CD14-positive monocyte (primary cell): ENCODE results near the gene PCDHGB4. TPM values are rescaled to one million over a fixed set of nuclear protein-coding genes. Genes with fewer than 3 reads are reported as not detected.

ENCODE experiments used
- DNase-seq, 3 donors: peaks; one replicate each; pipeline ENCODE4 v3.0.0-alpha.2; 2011 to 2022
- H2AFZ ChIP-seq: 2 replicates; pipeline ENCODE4 v1.6.0; 2012; ENCODE audit warnings: mild to moderate bottlenecking, low read depth, low read length, inconsistent platforms; ENCODE audit not compliant: insufficient read depth, poor library complexity, severe bottlenecking
- H3K27ac ChIP-seq, 2 donors: 1 replicate in 1 of 2; 2 replicates in 1 of 2; pipeline ENCODE4 v1.5.1; 2012 to 2013; ENCODE audit warnings: low read length in 2 of 2, control low read depth in 1 of 2, inconsistent platforms in 1 of 2, low read depth in 1 of 2, mild to moderate bottlenecking in 1 of 2
- H3K27me3 ChIP-seq, 2 donors: one replicate each; pipeline versions ENCODE4 v1.6.0 to v1.6.1; 2011 to 2013; ENCODE audit warnings: low read length in 2 of 2; ENCODE audit not compliant: control insufficient read depth in 2 of 2, insufficient read depth in 2 of 2
- H3K36me3 ChIP-seq, 2 donors: replicated peaks in 1 of 2; 1 replicate in 1 of 2; 2 replicates in 1 of 2; pipeline versions ENCODE4 v1.5.1 to v1.6.1; 2012 to 2013; ENCODE audit warnings: low read length in 2 of 2, control low read depth in 1 of 2, inconsistent platforms in 1 of 2, mild to moderate bottlenecking in 1 of 2; ENCODE audit not compliant: insufficient read depth in 2 of 2, control insufficient read depth in 1 of 2
- H3K4me1 ChIP-seq, 2 donors: 1 replicate in 1 of 2; 2 replicates in 1 of 2; pipeline versions ENCODE4 v1.5.1 to v1.6.1; 2012 to 2013; ENCODE audit warnings: low read length in 2 of 2, control low read depth in 1 of 2, inconsistent platforms in 1 of 2, mild to moderate bottlenecking in 1 of 2, moderate library complexity in 1 of 2; ENCODE audit not compliant: insufficient read depth in 2 of 2, control insufficient read depth in 1 of 2
- H3K4me2 ChIP-seq: replicated peaks from 2 replicates; pipeline ENCODE3; 2012; ENCODE audit warnings: low read length, moderate library complexity, mild to moderate bottlenecking; ENCODE audit not compliant: poor library complexity, severe bottlenecking; ENCODE audit errors: extremely low read depth
- H3K4me3 ChIP-seq, 3 experiments: fragments of 200-600 bp in 1 of 3; sonication (generic) in 1 of 3; replicated peaks in 1 of 3; 1 replicate in 2 of 3; 2 replicates in 1 of 3; pipeline ENCODE4 v1.5.1; 2011 to 2013; ENCODE audit warnings: low read length in 3 of 3, mild to moderate bottlenecking in 3 of 3, control low read depth in 2 of 3, low read depth in 2 of 3, inconsistent platforms in 1 of 3, moderate library complexity in 1 of 3
- H3K79me2 ChIP-seq: 2 replicates; pipeline ENCODE4 v1.6.0; 2012; ENCODE audit warnings: mild to moderate bottlenecking, control low read depth, inconsistent platforms, low read length, moderate library complexity; ENCODE audit not compliant: insufficient read depth
- H3K9ac ChIP-seq: 2 replicates; pipeline ENCODE4 v1.6.0; 2017; ENCODE audit warnings: low read length, mild to moderate bottlenecking; ENCODE audit not compliant: insufficient read depth, poor library complexity, severe bottlenecking
- H3K9me3 ChIP-seq, 2 donors: replicated peaks in 1 of 2; 1 replicate in 1 of 2; 2 replicates in 1 of 2; pipeline versions ENCODE4 v1.5.1 to v1.6.1; 2012 to 2013; ENCODE audit warnings: low read length in 2 of 2, control low read depth in 1 of 2; ENCODE audit not compliant: control insufficient read depth in 1 of 2, insufficient read depth in 1 of 2
- H4K20me1 ChIP-seq: 2 replicates; pipeline ENCODE4 v1.6.0; 2012; ENCODE audit warnings: mild to moderate bottlenecking, low read length, control low read depth, moderate library complexity; ENCODE audit not compliant: insufficient read depth
- H3K27ac Mint-ChIP-seq, 7 donors: one replicate each; pipeline ENCODE4 v1.8.0; 2020; ENCODE audit warnings: mild to moderate bottlenecking in 7 of 7, mixed read lengths in 7 of 7, moderate library complexity in 6 of 7, inconsistent platforms in 2 of 7
- H3K27me3 Mint-ChIP-seq, 3 donors: one replicate each; pipeline ENCODE4 v1.8.0; 2021 to 2022; ENCODE audit warnings: low read depth in 3 of 3, mild to moderate bottlenecking in 3 of 3, mixed read lengths in 3 of 3, moderate library complexity in 3 of 3, inconsistent platforms in 1 of 3
- H3K36me3 Mint-ChIP-seq, 2 donors: one replicate each; pipeline ENCODE4 v1.8.0; 2020; ENCODE audit warnings: mixed read lengths in 2 of 2, inconsistent platforms in 1 of 2, mild to moderate bottlenecking in 1 of 2
- H3K4me1 Mint-ChIP-seq: one replicate; pipeline ENCODE4 v1.8.0; 2020; ENCODE audit warnings: mild to moderate bottlenecking, mixed read lengths
- H3K4me3 Mint-ChIP-seq, 2 donors: one replicate each; pipeline ENCODE4 v1.8.0; 2020; ENCODE audit warnings: mild to moderate bottlenecking in 2 of 2, mixed read lengths in 2 of 2, moderate library complexity in 1 of 2
- H3K9me3 Mint-ChIP-seq, 7 donors: one replicate each; pipeline ENCODE4 v1.8.0; 2020 to 2022; ENCODE audit warnings: mixed read lengths in 7 of 7, mild to moderate bottlenecking in 6 of 7, moderate library complexity in 6 of 7, inconsistent platforms in 2 of 7
- CTCF ChIP-seq: fragments of 200-600 bp; IDR thresholded peaks from one replicate; pipeline ENCODE4 v1.8.0; 2022; ENCODE audit warnings: antibody characterized with exemption, mild to moderate bottlenecking
- WGBS: methylation state at CpG from one replicate; pipeline ENCODE4 v1.1.5; 2013; ENCODE audit warnings: missing lambda C conversion rate; ENCODE audit not compliant: insufficient coverage; 5-methylcytosine and 5-hydroxymethylcytosine counted together
- intact Hi-C, 2 donors: fragments of 100-400 bp; cut with micrococcal nuclease; formaldehyde crosslinking; loops; one replicate each; pipeline versions ENCODE4 v1.15.0 to v1.15.1; 2023
- polyA plus RNA-seq, 3 donors: library from polyadenylated mRNA; depleted of rRNA in 1 of 3; unstranded in 2 of 3; stranded (reverse) in 1 of 3; fragments of 300-500 nt in 2 of 3; fragments of >200 nt in 1 of 3; fragmentation: Illumina TruSeq in 2 of 3; gene quantifications; 1 replicate in 2 of 3; 2 replicates in 1 of 3; pipeline ENCODE4 v1.2.3, GENCODE V29; 2012 to 2021

Gene PCDHGB4
- polyA plus RNA-seq, 3 donors, result not detected

DNA sequence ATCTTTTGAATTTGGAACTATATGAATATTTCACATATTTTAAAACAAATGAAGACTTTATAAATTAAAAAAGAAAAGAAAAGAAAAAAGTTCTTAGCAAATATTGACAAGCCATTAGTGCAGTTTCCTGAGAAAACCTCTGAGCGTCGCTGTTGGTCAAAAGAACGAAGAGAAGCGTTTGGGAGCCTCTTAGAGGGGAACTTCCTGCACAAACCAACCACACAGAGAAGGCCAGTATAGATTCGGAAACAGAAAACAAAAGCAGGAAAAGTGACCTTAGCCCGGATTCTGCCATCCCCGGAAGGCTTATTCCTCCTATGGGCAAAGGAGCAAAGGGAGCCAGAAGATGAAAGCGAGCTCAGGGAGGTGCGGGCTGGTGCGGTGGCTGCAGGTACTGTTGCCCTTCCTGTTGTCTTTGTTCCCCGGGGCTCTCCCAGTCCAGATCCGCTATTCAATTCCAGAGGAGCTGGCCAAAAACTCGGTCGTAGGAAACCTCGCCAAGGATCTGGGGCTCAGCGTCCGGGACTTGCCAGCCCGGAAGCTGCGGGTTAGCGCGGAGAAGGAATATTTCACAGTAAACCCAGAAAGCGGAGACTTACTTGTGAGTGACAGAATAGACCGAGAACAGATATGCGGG is 27.6 kb upstream of the PCDHGB4 start, which contains the start of gene PCDHGB2:
Gene PCDHGB2 (plus strand): TSS at position 205 of the 637 bp plus-strand sequence. CDS start 142 bp downstream, at position 347.
- H3K36me3 Mint-ChIP-seq, result peaks cover 12 to 15% of the 10 kb centered on the region in 2 donors
- no peaks in the 10 kb centered on the region for H3K4me1 ChIP-seq
- no peaks in the 10 kb centered on the region for H4K20me1 ChIP-seq
- no peak within 1 kb of the TSS for H2AFZ ChIP-seq
- TF ChIP-seq CTCF, result peak; percentile 22
- peak within 1 kb of the TSS in 1 of 7 donors; percentile 57 for H3K27ac Mint-ChIP-seq
- peaks cover 44 to 91% of the 10 kb centered on the region in 2 donors for H3K27me3 ChIP-seq
- peak within 1 kb of the TSS; percentile 40 for H3K4me2 ChIP-seq
- H3K9me3 Mint-ChIP-seq, result peaks cover 40 to 86% (median 73%) of the 10 kb centered on the region in 7 donors
- no peaks in the 10 kb centered on the region for H3K79me2 ChIP-seq
- no peaks in the 10 kb centered on the region for H3K36me3 ChIP-seq
- peaks cover 50 to 72% (median 71%) of the 10 kb centered on the region in 3 donors for H3K27me3 Mint-ChIP-seq
- 15% methylated on average over 18 of the region's 24 CpGs for WGBS
- intact Hi-C loops, result no loop called here
- H3K4me3 Mint-ChIP-seq, result peak within 1 kb of the TSS; percentile 25 to 85
- peak within 1 kb of the TSS in 1 of 3 experiments; percentile 36 for H3K4me3 ChIP-seq
- H3K27ac ChIP-seq, result no peak within 1 kb of the TSS
- H3K4me1 Mint-ChIP-seq, result peaks cover 2% of the 10 kb centered on the region
- no peak within 1 kb of the TSS for H3K9ac ChIP-seq
- DNase-seq, result no peak
- peaks cover 58 to 79% of the 10 kb centered on the region in 2 donors for H3K9me3 ChIP-seq

DNA sequence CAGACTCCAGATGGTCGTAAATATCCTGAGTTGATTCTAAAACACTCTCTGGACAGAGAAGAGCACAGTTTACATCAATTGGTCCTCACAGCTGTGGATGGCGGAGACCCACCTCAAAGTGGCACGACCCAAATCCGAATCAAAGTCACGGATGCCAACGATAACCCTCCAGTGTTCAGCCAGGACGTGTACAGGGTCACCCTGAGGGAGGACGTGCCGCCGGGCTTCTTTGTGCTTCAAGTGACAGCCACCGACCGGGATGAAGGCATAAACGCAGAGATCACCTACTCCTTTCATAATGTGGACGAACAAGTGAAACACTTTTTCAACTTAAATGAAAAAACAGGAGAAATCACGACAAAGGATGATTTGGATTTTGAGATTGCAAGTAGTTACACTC is 26.8 kb upstream of the PCDHGB4 start:
- Mint-ChIP-seq H3K27me3 (peaks cover 52 to 72% (median 71%) of the 10 kb centered on the region in 3 donors), H3K36me3 (peaks cover 12 to 18% of the 10 kb centered on the region in 2 donors), H3K27ac (peak overlapping the region in 1 of 7 donors; percentile 57), H3K4me1 (peaks cover 2% of the 10 kb centered on the region), H3K4me3 (peak overlapping the region in 1 of 2 donors; percentile 85), H3K9me3 (peaks cover 40 to 86% (median 73%) of the 10 kb centered on the region in 7 donors)
- Histone ChIP-seq H3K27me3 (peaks cover 51 to 91% of the 10 kb centered on the region in 2 donors), H3K4me2 (no peak overlapping the region), H3K9ac (no peak overlapping the region), H3K4me3 (no peak overlapping the region), H3K4me1 (no peaks in the 10 kb centered on the region), H4K20me1 (no peaks in the 10 kb centered on the region), H3K9me3 (peaks cover 58 to 79% of the 10 kb centered on the region in 2 donors), H3K79me2 (no peaks in the 10 kb centered on the region), H3K36me3 (no peaks in the 10 kb centered on the region), H3K27ac (no peak overlapping the region), H2AFZ (no peak overlapping the region)
- 43% methylated on average over 12 of the region's 15 CpGs for WGBS
- intact Hi-C loops, result no loop called here
- TF ChIP-seq CTCF, result no peak
- no peak for DNase-seq
